ENCODE measurements around the gene PFKP.

Gene PFKP

DNA sequence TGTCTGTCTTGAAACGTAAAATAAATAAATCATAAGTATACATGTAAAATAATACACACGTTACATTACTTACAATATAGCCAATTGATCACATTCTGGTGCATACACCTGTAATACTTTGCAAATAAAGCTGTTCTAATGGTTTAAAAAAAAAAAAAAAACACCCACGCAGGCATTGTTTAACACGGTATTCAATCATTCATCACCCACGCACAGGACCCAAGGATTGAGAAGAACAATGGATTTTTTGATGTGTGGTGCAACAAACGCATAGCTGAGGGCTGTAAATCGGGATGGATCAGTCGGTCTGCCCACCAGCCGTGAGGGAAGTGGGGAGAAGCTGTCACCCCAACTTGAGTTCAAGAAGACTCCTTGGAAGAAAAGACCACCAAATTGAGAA lies 96.5 kb downstream of the PFKP start:
- ChIA-PET CTCF (interaction anchor here (0.6 kb wide), 1 partner anchor 1839 kb away, joined by 3 read pairs; no protein-coding TSS in a partner anchor), POLR2A (interaction anchor here (1.9 kb wide), 1 partner anchor 9 kb away, joined by 15 read pairs; the partner anchor contains the start of gene PITRM1)
- Histone ChIP-seq H3K4me1 (ENCODE audit: control insufficient read depth, insufficient read depth, low read length) (no peaks in the 10 kb centered on the region), H3K36me3 (ENCODE audit: control insufficient read depth in 2 of 2, insufficient read depth in 1 of 2, low read length in 2 of 2) (peaks cover 20 to 91% of the 10 kb centered on the region in 2 experiments), H3K9me3 (ENCODE audit: control insufficient read depth, insufficient read depth, low read depth, low read length) (no peaks in the 10 kb centered on the region), H3K4me3 (ENCODE audit: low read depth, low read length) (no peak overlapping the region), H3K27ac (ENCODE audit: extremely low read depth, low read depth, low read length) (no peak overlapping the region)
- TF ChIP-seq ZNF362 (tag by site-specific recombination; IDR thresholded peaks at IDR 0.05) (no peak), TRIM28 (IDR thresholded peaks at IDR 0.05; ENCODE audit: borderline replicate concordance, low read length) (no peak), ZNF426 (tag by site-specific recombination; IDR thresholded peaks at IDR 0.05) (no peak), ZNF211 (tag by site-specific recombination; IDR thresholded peaks at IDR 0.05; ENCODE audit: low read depth) (no peak), ZNF530 (tag by site-specific recombination; IDR thresholded peaks at IDR 0.05; ENCODE audit: low read depth) (no peak), GLI2 (tag by site-specific recombination; IDR thresholded peaks at IDR 0.05; ENCODE audit: borderline replicate concordance, low read depth) (no peak), EGR2 (tag by site-specific recombination; IDR thresholded peaks at IDR 0.05; ENCODE audit: low read depth) (peak; percentile 49), ZBTB48 (tag by site-specific recombination; IDR thresholded peaks at IDR 0.05) (no peak)

DNA sequence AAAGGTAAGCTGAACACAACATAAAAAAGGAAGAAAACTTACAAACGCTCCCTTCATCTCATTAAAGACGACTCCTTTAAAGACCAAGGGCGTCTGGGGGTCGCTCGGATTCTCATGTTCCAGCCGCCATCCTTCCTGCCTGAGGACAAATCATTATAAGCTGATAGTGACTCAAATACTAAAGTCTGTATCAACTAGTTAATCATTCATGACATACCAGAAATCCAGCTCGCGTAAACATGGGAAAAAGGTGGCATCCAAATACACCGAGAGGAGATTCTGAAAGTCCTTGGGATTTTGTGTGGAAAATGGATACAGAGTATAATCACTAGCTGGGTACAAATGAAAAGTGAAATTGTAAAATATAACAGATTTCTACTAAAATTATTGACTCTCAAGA lies 97.8 kb downstream of the PFKP start:
- ChIA-PET POLR2A (interaction anchor here (1.9 kb wide), 1 partner anchor 8 kb away, joined by 15 read pairs; the partner anchor contains the start of gene PITRM1), CTCF (no interaction called here)
- peaks cover 23 to 91% of the 10 kb centered on the region in 2 experiments for H3K36me3 ChIP-seq (ENCODE audit: control insufficient read depth in 2 of 2, insufficient read depth in 1 of 2, low read length in 2 of 2)
- H3K4me1 ChIP-seq (ENCODE audit: control insufficient read depth, insufficient read depth, low read length) = no peaks in the 10 kb centered on the region
- H3K9me3 ChIP-seq (ENCODE audit: control insufficient read depth, insufficient read depth, low read depth, low read length) = no peaks in the 10 kb centered on the region
- H3K4me3 ChIP-seq (ENCODE audit: low read depth, low read length) = no peak overlapping the region
- H3K27ac ChIP-seq (ENCODE audit: extremely low read depth, low read depth, low read length) = no peak overlapping the region
- TF ChIP-seq PBX3 (CRISPR knock-in tag; IDR thresholded peaks at IDR 0.05) (no peak), ZSCAN18 (tag by site-specific recombination; IDR thresholded peaks at IDR 0.05) (no peak), ZIC2 (tag by site-specific recombination; IDR thresholded peaks at IDR 0.05) (no peak)

- POLR2A ChIA-PET = no interaction called here
- Histone ChIP-seq H3K27ac (ENCODE audit: extremely low read depth, low read depth, low read length) (no peak overlapping the region), H3K9me3 (ENCODE audit: control insufficient read depth, insufficient read depth, low read depth, low read length) (no peaks in the 10 kb centered on the region), H3K4me3 (ENCODE audit: low read depth, low read length) (no peak overlapping the region), H3K4me1 (ENCODE audit: control insufficient read depth, insufficient read depth, low read length) (no peaks in the 10 kb centered on the region), H3K36me3 (ENCODE audit: control insufficient read depth in 2 of 2, insufficient read depth in 1 of 2, low read length in 2 of 2) (peaks cover 17 to 78% of the 10 kb centered on the region in 2 experiments)
- TF ChIP-seq ZNF24 (tag by site-specific recombination; IDR thresholded peaks at IDR 0.05) = no peak
- no peak for TF ChIP-seq ZNF530 (tag by site-specific recombination; IDR thresholded peaks at IDR 0.05; ENCODE audit: low read depth)
- TF ChIP-seq ZNF121 (tag by site-specific recombination; IDR thresholded peaks at IDR 0.05) = no peak
- TF ChIP-seq ZNF626 (tag by site-specific recombination; IDR thresholded peaks at IDR 0.05) = no peak
- no peak for TF ChIP-seq MEIS1 (CRISPR knock-in tag; IDR thresholded peaks at IDR 0.05; ENCODE audit: borderline replicate concordance)
- no peak for TF ChIP-seq ZNF654 (tag by site-specific recombination; IDR thresholded peaks at IDR 0.05; ENCODE audit: low read depth)
- CTCF ChIA-PET = interaction anchor here (0.6 kb wide), 1 partner anchor 99 kb away, joined by 3 read pairs; no protein-coding TSS in a partner anchor
These were observed 99.3 kb downstream of the PFKP start for GRCh38 chr10:3166496-3167290.

Measured in HEK293 (cell line).